GM21529 (cell line): ENCODE measurements around the gene MFNG.

ENCODE experiments used
- ATAC-seq: cut with Tn5 transposase; IDR thresholded peaks from one replicate; pipeline ENCODE4 v1.9.1; 2021; ENCODE audit not compliant: unreplicated experiment

MFNG gene

GRCh38 chr22:37514526-37515051 lies 28.4 kb upstream of the MFNG start:
- no peak for ATAC-seq

GRCh38 chr22:37511395-37512104 lies 25.4 kb upstream of the MFNG start:
- ATAC-seq: no peak

- ATAC-seq: no peak
Observed at GRCh38 chr22:37510091-37510490, 23.9 kb upstream of the MFNG start.

GRCh38 chr22:37509059-37509860 lies 23.1 kb upstream of the MFNG start:
- ATAC-seq: no peak

- no peak for ATAC-seq
Observed at GRCh38 chr22:37508431-37508992, 22.3 kb upstream of the MFNG start.

- no peak for ATAC-seq
Observed at GRCh38 chr22:37507731-37508130, 21.5 kb upstream of the MFNG start.

GRCh38 chr22:37505989-37506388 lies 19.8 kb upstream of the MFNG start:
- ATAC-seq: no peak

- no peak for ATAC-seq
Observed at GRCh38 chr22:37505565-37505964, 19.4 kb upstream of the MFNG start.

- ATAC-seq: no peak
Observed at GRCh38 chr22:37504964-37505363, 18.8 kb upstream of the MFNG start.

GRCh38 chr22:37503850-37504249 lies 17.7 kb upstream of the MFNG start:
- no peak for ATAC-seq

GRCh38 chr22:37503183-37503683 lies 17.0 kb upstream of the MFNG start:
- ATAC-seq: no peak

- no peak for ATAC-seq
Observed at GRCh38 chr22:37502342-37503182, 16.4 kb upstream of the MFNG start.

- no peak for ATAC-seq
Observed at GRCh38 chr22:37501610-37502341, 15.6 kb upstream of the MFNG start.

- no peak for ATAC-seq
Observed at GRCh38 chr22:37500745-37501609, 14.8 kb upstream of the MFNG start.

GRCh38 chr22:37499789-37500540 lies 13.8 kb upstream of the MFNG start:
- no peak for ATAC-seq

GRCh38 chr22:37499027-37499707 lies 13.0 kb upstream of the MFNG start:
- no peak for ATAC-seq

- ATAC-seq: peak; percentile 53
Observed at GRCh38 chr22:37498289-37498909, 12.2 kb upstream of the MFNG start.
